ENCODE data around the gene PRKAG2.

GRCh38 chr7:151714201-151714600 lies 162.7 kb downstream of the PRKAG2 start:
- TF ChIP-seq CTCF (IDR thresholded peaks at IDR 0.05; ENCODE audit: low read depth, low read length) (no peak), MYC (IDR thresholded peaks at IDR 0.05; ENCODE audit: low read depth, low read length) (no peak)

Measured in NB4 (cell line).